HepG2 (cell line): ENCODE results near the gene FBXO41. TPM values are rescaled to one million over a fixed set of nuclear protein-coding genes. Genes with fewer than 3 reads are reported as not detected.

Source experiments
- CREB3 ChIP-seq: sonication (generic); formaldehyde crosslinking; IDR thresholded peaks from 2 replicates; pipeline ENCODE4 v1.5.0; 2020; ENCODE audit warnings: missing genetic modification reagents
- DZIP1 ChIP-seq: sonication (generic); formaldehyde crosslinking; IDR thresholded peaks from 2 replicates; pipeline ENCODE4 v1.5.0; 2020; ENCODE audit warnings: mild to moderate bottlenecking, missing genetic modification reagents
- FOXK1 ChIP-seq: sonication (generic); formaldehyde crosslinking; IDR thresholded peaks from 2 replicates; pipeline ENCODE4 v1.4.0; 2020; ENCODE audit warnings: low read depth, missing genetic modification reagents, borderline replicate concordance
- GLMP ChIP-seq: sonication (generic); formaldehyde crosslinking; IDR thresholded peaks from 2 replicates; pipeline ENCODE4 v1.9.0; 2021; ENCODE audit warnings: missing genetic modification reagents, mild to moderate bottlenecking, borderline replicate concordance
- GRHL1 ChIP-seq: sonication (generic); formaldehyde crosslinking; conservative IDR thresholded peaks from 2 replicates; pipeline ENCODE4 v1.8.0; 2022; ENCODE audit warnings: missing genetic modification reagents
- HHEX ChIP-seq: IDR thresholded peaks from 2 replicates; pipeline ENCODE4 v1.6.1; 2016; ENCODE audit warnings: control low read depth
- KDM3A ChIP-seq: IDR thresholded peaks from 2 replicates; pipeline ENCODE4 v1.6.1; 2018; ENCODE audit warnings: low read depth, missing compliant biosample characterization
- KDM4B ChIP-seq: sonication (generic); formaldehyde crosslinking; IDR thresholded peaks from 2 replicates; pipeline ENCODE4 v1.4.0; 2020; ENCODE audit warnings: missing genetic modification reagents
- KLF12 ChIP-seq: sonication (generic); formaldehyde crosslinking; IDR thresholded peaks from 2 replicates; pipeline ENCODE4 v1.4.0; 2020; ENCODE audit warnings: missing genetic modification reagents, borderline replicate concordance
- KMT2B ChIP-seq: IDR thresholded peaks from 2 replicates; pipeline ENCODE4 v1.6.1; 2016; ENCODE audit warnings: missing genetic modification reagents, missing compliant biosample characterization
- MEF2D ChIP-seq: sonication (generic); formaldehyde crosslinking; IDR thresholded peaks from 2 replicates; pipeline ENCODE4 v1.5.1; 2020; ENCODE audit warnings: mild to moderate bottlenecking, missing genetic modification reagents
- MIER2 ChIP-seq: IDR thresholded peaks from 2 replicates; pipeline ENCODE4 v1.6.1; 2016; ENCODE audit warnings: missing biosample characterization, missing genetic modification reagents
- NR2F2 ChIP-seq: IDR thresholded peaks from 2 replicates; pipeline ENCODE4 v1.6.1; 2012; ENCODE audit warnings: low read depth, inconsistent platforms, borderline replicate concordance
- PCBP1 ChIP-seq: fragments of 200-400 bp; formaldehyde crosslinking; IDR thresholded peaks from 2 replicates; pipeline ENCODE4 v1.6.1; 2017; ENCODE audit warnings: mild to moderate bottlenecking, low read depth, low read length, borderline replicate concordance
- PTBP1 ChIP-seq: fragments of 200-400 bp; formaldehyde crosslinking; IDR thresholded peaks from 2 replicates; pipeline ENCODE4 v1.6.1; 2018; ENCODE audit warnings: low read length, low read depth; ENCODE audit not compliant: poor library complexity, severe bottlenecking
- RARA ChIP-seq: IDR thresholded peaks from 2 replicates; pipeline ENCODE4 v1.6.1; 2016; ENCODE audit warnings: missing genetic modification reagents, missing compliant biosample characterization
- RCOR2 ChIP-seq: IDR thresholded peaks from 2 replicates; pipeline ENCODE4 v1.6.1; 2016; ENCODE audit warnings: missing biosample characterization, missing genetic modification reagents
- RFX5 ChIP-seq: IDR thresholded peaks from 2 replicates; pipeline ENCODE4 v1.6.1; 2011; ENCODE audit warnings: low read depth, low read length, improper control_type of control experiment
- SIN3A ChIP-seq: IDR thresholded peaks from 2 replicates; pipeline ENCODE4 v1.6.1; 2011; ENCODE audit warnings: low read depth, mild to moderate bottlenecking, control low read depth, low read length, borderline replicate concordance
- ZNF251 ChIP-seq: sonication (generic); formaldehyde crosslinking; IDR thresholded peaks from 2 replicates; pipeline ENCODE4 v1.9.0; 2021; ENCODE audit warnings: mild to moderate bottlenecking, missing genetic modification reagents
- ZNF501 ChIP-seq: sonication (generic); formaldehyde crosslinking; IDR thresholded peaks from 2 replicates; pipeline ENCODE4 v1.5.1; 2020; ENCODE audit warnings: mild to moderate bottlenecking, moderate library complexity, missing genetic modification reagents
- ZNF558 ChIP-seq: sonication (generic); formaldehyde crosslinking; IDR thresholded peaks from 2 replicates; pipeline ENCODE4 v1.9.0; 2022; ENCODE audit warnings: mild to moderate bottlenecking, missing genetic modification reagents, borderline replicate concordance
- ZNF766 ChIP-seq: sonication (generic); formaldehyde crosslinking; IDR thresholded peaks from 2 replicates; pipeline ENCODE4 v1.5.0; 2020; ENCODE audit warnings: missing genetic modification reagents, borderline replicate concordance
- polyA plus RNA-seq, 8 experiments: library from polyadenylated mRNA; depleted of rRNA in 3 of 8; stranded (reverse) in 7 of 8; unstranded in 1 of 8; fragments of >200 nt; fragmentation: Illumina TruSeq in 4 of 8; extraction: Trizol in 4 of 8; gene quantifications; 2 replicates each; pipeline versions ENCODE4 v1.2.1 to v1.2.3, GENCODE V29; 2011 to 2016; ENCODE audit warnings: low read depth in 4 of 8, missing spikeins in 1 of 8, mixed read lengths in 1 of 8; ENCODE audit not compliant: insufficient read depth in 1 of 8
- total RNA-seq, 5 experiments: library from RNA; depleted of rRNA; stranded (reverse); fragments of >200 nt; fragmentation: Illumina TruSeq; extraction: Trizol; gene quantifications; 2 replicates each; pipeline ENCODE4 v1.2.3, GENCODE V29; 2016; ENCODE audit warnings: low read depth in 1 of 5

The FBXO41 gene
- total and polyA plus RNA-seq, 2 of the 13 experiments (the other 11 are each of a cell fraction or from before 2014, with no cell fraction given): 4.2 to 10.3 TPM

- no peak for TF ChIP-seq PTBP1
- peak; percentile 92 for TF ChIP-seq KMT2B (CRISPR knock-in tag)
- TF ChIP-seq ZNF501: peak; percentile 89
- peak; percentile 86; the same call in 1 of the 2 replicates for TF ChIP-seq PCBP1
- peak; percentile 8; the same call in 1 of the 2 replicates for TF ChIP-seq HHEX (CRISPR knock-in tag)
- TF ChIP-seq GRHL1 (CRISPR knock-in tag): no peak
- peak; percentile 96 for TF ChIP-seq SIN3A
- TF ChIP-seq RARA (CRISPR knock-in tag): peak; percentile 43; the same call in 1 of the 2 replicates
- peak; percentile 84 for TF ChIP-seq FOXK1 (CRISPR knock-in tag)
- TF ChIP-seq ZNF251 (CRISPR knock-in tag): no peak
- peak; percentile 21; the same call in 1 of the 2 replicates for TF ChIP-seq DZIP1 (CRISPR knock-in tag)
- 0 out of 2 replicates have a peak, but pooled peaks have one; percentile 28 for TF ChIP-seq CREB3 (CRISPR knock-in tag)
- TF ChIP-seq MIER2 (CRISPR knock-in tag): peak; percentile 67; the same call in 1 of the 2 replicates
- peak; percentile 90; the same call in 1 of the 2 replicates for TF ChIP-seq ZNF558 (CRISPR knock-in tag)
- peak; percentile 83; the same call in 1 of the 2 replicates for TF ChIP-seq KDM4B (CRISPR knock-in tag)
- 0 out of 2 replicates have a peak, but pooled peaks have one; percentile 87 for TF ChIP-seq GLMP (CRISPR knock-in tag)
- 0 out of 2 replicates have a peak, but pooled peaks have one; percentile 2 for TF ChIP-seq RFX5
- 0 out of 2 replicates have a peak, but pooled peaks have one; percentile 57 for TF ChIP-seq MEF2D
- TF ChIP-seq KLF12 (CRISPR knock-in tag): peak; percentile 17; the same call in 1 of the 2 replicates
- no peak for TF ChIP-seq RCOR2 (CRISPR knock-in tag)
- TF ChIP-seq ZNF766 (CRISPR knock-in tag): peak; percentile 97
- TF ChIP-seq NR2F2: no peak; the same call in 1 of the 2 replicates
- peak; percentile 79 for TF ChIP-seq KDM3A (CRISPR knock-in tag)
Observed at GRCh38 chr2:73233932-73234832, 50.1 kb downstream of the FBXO41 start, which contains the start of gene CCT7 (continued).
